HCT116 (cell line): Measurements from ENCODE around the gene ZBBX. TPM values are rescaled to one million over a fixed set of nuclear protein-coding genes. Genes with fewer than 3 reads are reported as not detected.

Source experiments
- ATAC-seq: fragments of 200-7000 bp; cut with Tn5 transposase; 2 replicates; pipeline ENCODE4 v1.9.1; 2020; ENCODE audit warnings: mild to moderate bottlenecking, moderate library complexity
- BruUV-seq: library from RNA; stranded (reverse); fragments of 400-500 nt; replicated peaks from 2 replicates; lab custom pipeline; 2021; lab: Mats Ljungman, UMichigan
- CTCF ChIA-PET: fragments of 300-600 bp; sonication (Branson Sonifier 250); formaldehyde crosslinking; loops from one replicate; lab custom pipeline; 2021; ENCODE audit warnings: antibody characterized with exemption; lab: Charles Lee
- POLR2A ChIA-PET: fragments of 300-600, 350-600 bp; sonication (Branson Sonifier 250); formaldehyde crosslinking; loops from one replicate; lab custom pipeline; 2021; ENCODE audit warnings: antibody characterized with exemption; lab: Charles Lee
- RAD21 ChIA-PET, 2 experiments: fragments of 300-600 bp; sonication (Branson Sonifier 250); formaldehyde crosslinking; loops; one replicate each; lab custom pipeline; 2023; ENCODE audit warnings: low total read pairs in 2 of 2; ENCODE audit not compliant: uncharacterized antibody in 2 of 2, unreplicated experiment in 2 of 2, low non-redundant PET in 1 of 2; lab: Charles Lee
- DNase-seq: peaks from one replicate; pipeline ENCODE4 v3.0.0-alpha.2; 2010; ENCODE audit warnings: low read depth, low spot score
- H2AFZ ChIP-seq: fragments of 200-600 bp; shearing (Covaris generic), sonication (generic); 2 replicates; pipeline ENCODE4 v1.6.1; 2017; ENCODE audit warnings: low read depth, mixed run types, mixed read lengths, antibody characterized with exemption, low read length; ENCODE audit not compliant: poor library complexity, severe bottlenecking
- H3K27ac ChIP-seq: 2 replicates; pipeline ENCODE4 v1.5.1; 2012; ENCODE audit warnings: low read depth, low read length
- H3K27me3 ChIP-seq: fragments of 200-600 bp; sonication (generic); 2 replicates; pipeline ENCODE4 v1.6.1; 2016; ENCODE audit warnings: mixed run types, low read length, mixed read lengths; ENCODE audit not compliant: insufficient read depth
- H3K36me3 ChIP-seq, 2 experiments: fragments of 200-500 bp in 1 of 2; fragments of 200-600 bp in 1 of 2; sonication (Bioruptor generic) in 1 of 2; sonication (generic) in 1 of 2; 2 replicates each; pipeline versions ENCODE4 v1.5.1 to v1.6.1; 2014 to 2016; ENCODE audit warnings: low read length in 2 of 2, inconsistent platforms in 1 of 2, mixed read lengths in 1 of 2, mixed run types in 1 of 2; ENCODE audit not compliant: insufficient read depth in 2 of 2, control insufficient read depth in 1 of 2
- H3K4me1 ChIP-seq, 2 experiments: fragments of 200-600 bp in 1 of 2; sonication (generic) in 1 of 2; 2 replicates each; pipeline versions ENCODE4 v1.5.1 to v1.6.1; 2012 to 2017; ENCODE audit warnings: low read length in 2 of 2, inconsistent platforms in 1 of 2, mild to moderate bottlenecking in 1 of 2, mixed read lengths in 1 of 2, mixed run types in 1 of 2, moderate library complexity in 1 of 2; ENCODE audit not compliant: insufficient read depth in 2 of 2, control insufficient read depth in 1 of 2
- H3K4me2 ChIP-seq: fragments of 200-600 bp; sonication (generic); 2 replicates; pipeline ENCODE4 v1.6.1; 2017; ENCODE audit warnings: mixed run types, low read length, mixed read lengths
- H3K4me3 ChIP-seq, 2 experiments: fragments of 200-600 bp in 1 of 2; sonication (generic) in 1 of 2; replicated peaks in 1 of 2; 2 replicates each; pipeline ENCODE4 v1.5.1; 2011 to 2016; ENCODE audit warnings: low read length in 2 of 2, control low read depth in 1 of 2, low read depth in 1 of 2, mild to moderate bottlenecking in 1 of 2, mixed read lengths in 1 of 2, mixed run types in 1 of 2
- H3K79me2 ChIP-seq: fragments of 200-600 bp; sonication (generic); 2 replicates; pipeline ENCODE4 v1.6.1; 2017; ENCODE audit warnings: mild to moderate bottlenecking, mixed run types, low read length, moderate library complexity, mixed read lengths; ENCODE audit not compliant: insufficient read depth
- H3K9ac ChIP-seq: fragments of 200-600 bp; sonication (generic); 2 replicates; pipeline ENCODE4 v1.6.1; 2016; ENCODE audit warnings: low read length, mixed read lengths
- H3K9me2 ChIP-seq: fragments of 200-600 bp; sonication (generic), shearing (Covaris generic); 2 replicates; pipeline ENCODE4 v1.6.1; 2017; ENCODE audit warnings: mixed run types, mild to moderate bottlenecking, moderate library complexity; ENCODE audit not compliant: insufficient read depth
- H3K9me3 ChIP-seq, 2 experiments: fragments of 200-500 bp in 1 of 2; fragments of 200-600 bp in 1 of 2; sonication (Bioruptor generic) in 1 of 2; sonication (generic) in 1 of 2; 2 replicates each; pipeline ENCODE4 v1.6.1; 2014 to 2017; ENCODE audit warnings: low read length in 2 of 2, mixed read lengths in 2 of 2, inconsistent platforms in 1 of 2, low read depth in 1 of 2, mild to moderate bottlenecking in 1 of 2, mixed run types in 1 of 2, moderate library complexity in 1 of 2; ENCODE audit not compliant: control insufficient read depth in 1 of 2, insufficient read depth in 1 of 2
- H4K20me1 ChIP-seq: fragments of 200-600 bp; sonication (generic), shearing (Covaris generic); 2 replicates; pipeline ENCODE4 v1.6.1; 2017; ENCODE audit warnings: mixed run types, mild to moderate bottlenecking, moderate library complexity; ENCODE audit not compliant: insufficient read depth
- CBX3 ChIP-seq: IDR thresholded peaks from 2 replicates; pipeline ENCODE4 v1.6.1; 2012; ENCODE audit warnings: low read depth
- EGR1 ChIP-seq: IDR thresholded peaks from 2 replicates; pipeline ENCODE4 v1.6.1; 2012; ENCODE audit warnings: low read depth
- ELF1 ChIP-seq: IDR thresholded peaks from 2 replicates; pipeline ENCODE4 v1.6.1; 2012; ENCODE audit warnings: low read depth, borderline replicate concordance
- EZH2 ChIP-seq: fragments of 200-600 bp; sonication (generic); IDR thresholded peaks from 2 replicates; pipeline ENCODE4 v1.6.1; 2017; ENCODE audit warnings: antibody characterized with exemption, mixed run types
- EZH2phosphoT487 ChIP-seq: fragments of 200-600 bp; IDR thresholded peaks from 2 replicates; pipeline ENCODE4 v1.6.1; 2018; ENCODE audit warnings: antibody characterized with exemption, borderline replicate concordance
- FOSL1 ChIP-seq: IDR thresholded peaks from 2 replicates; pipeline ENCODE4 v1.6.1; 2012; ENCODE audit warnings: low read depth
- JUND ChIP-seq: IDR thresholded peaks from 2 replicates; pipeline ENCODE4 v1.6.1; 2012
- MAX ChIP-seq: IDR thresholded peaks from 2 replicates; pipeline ENCODE4 v1.6.1; 2012
- POLR2A ChIP-seq: IDR thresholded peaks from 2 replicates; pipeline ENCODE4 v1.7.0; 2011; ENCODE audit warnings: borderline replicate concordance; ENCODE audit not compliant: insufficient read depth, insufficient read length; ENCODE audit errors: extremely low read depth
- POLR2AphosphoS5 ChIP-seq: IDR thresholded peaks from 2 replicates; pipeline ENCODE4 v1.6.1; 2011; ENCODE audit warnings: mild to moderate bottlenecking, low read depth, low read length, moderate library complexity
- RAD21 ChIP-seq: IDR thresholded peaks from 2 replicates; pipeline ENCODE4 v1.6.1; 2012; ENCODE audit warnings: low read depth, mild to moderate bottlenecking
- SIN3A ChIP-seq: IDR thresholded peaks from 2 replicates; pipeline ENCODE4 v1.6.1; 2012; ENCODE audit warnings: low read depth
- SP1 ChIP-seq: IDR thresholded peaks from 2 replicates; pipeline ENCODE4 v1.6.1; 2012; ENCODE audit warnings: low read depth
- TCF7L2 ChIP-seq: IDR thresholded peaks from 2 replicates; pipeline ENCODE4 v1.7.0; 2011; ENCODE audit warnings: borderline replicate concordance, inconsistent platforms; ENCODE audit not compliant: insufficient read depth, insufficient read length; ENCODE audit errors: extremely low read depth
- YY1 ChIP-seq: IDR thresholded peaks from 2 replicates; pipeline ENCODE4 v1.6.1; 2011; ENCODE audit warnings: low read length, low read depth, moderate library complexity, mild to moderate bottlenecking; ENCODE audit not compliant: insufficient replicate concordance; ENCODE audit errors: extremely low read depth
- ZFX ChIP-seq: fragments of 450-650 bp; IDR thresholded peaks from 2 replicates; pipeline ENCODE4 v1.6.1; 2017
- ZNF274 ChIP-seq: fragments of 200-500 bp; sonication (Bioruptor generic); IDR thresholded peaks from 2 replicates; pipeline ENCODE4 v1.6.1; 2014; ENCODE audit warnings: mild to moderate bottlenecking, low read depth, low read length, inconsistent platforms
- intact Hi-C: fragments of 100-400 bp; cut with micrococcal nuclease; formaldehyde crosslinking; loops from 2 replicates; pipeline ENCODE4 v1.10.0; 2022
- total RNA-seq: library from RNA; stranded (reverse); gene quantifications from one replicate; pipeline ENCODE4 v1.2.1, GENCODE V29; 2021; ENCODE audit not compliant: unreplicated experiment
- TF ChIP-seq, protein P1 (sequence below): IDR thresholded peaks from 2 replicates; pipeline ENCODE4 v1.6.1; 2012; ENCODE audit warnings: low read depth
- TF ChIP-seq, protein P2 (sequence below): IDR thresholded peaks from 2 replicates; pipeline ENCODE4 v1.6.1; 2012
- TF ChIP-seq, protein P3 (sequence below): IDR thresholded peaks from 2 replicates; pipeline ENCODE4 v1.6.1; 2011; ENCODE audit warnings: mild to moderate bottlenecking, low read length, moderate library complexity; ENCODE audit not compliant: insufficient replicate concordance; ENCODE audit errors: extremely low read depth

ZBBX gene
- total RNA-seq, 1 experiment from 2014 or later, result 0.81 TPM

GRCh38 chr3:167397826-167398225 lies 17.7 kb upstream of the ZBBX start:
- Histone ChIP-seq H3K36me3 (no peaks in the 10 kb centered on the region), H4K20me1 (no peaks in the 10 kb centered on the region), H3K9me3 (no peaks in the 10 kb centered on the region), H3K79me2 (no peaks in the 10 kb centered on the region), H3K4me2 (no peak overlapping the region), H3K4me3 (no peak overlapping the region), H3K9ac (no peak overlapping the region), H2AFZ (no peak overlapping the region), H3K9me2 (no peaks in the 10 kb centered on the region; the same call in 1 of the 2 replicates), H3K4me1 (no peaks in the 10 kb centered on the region), H3K27me3 (no peaks in the 10 kb centered on the region), H3K27ac (no peak overlapping the region)
- TF ChIP-seq, protein P1, sequence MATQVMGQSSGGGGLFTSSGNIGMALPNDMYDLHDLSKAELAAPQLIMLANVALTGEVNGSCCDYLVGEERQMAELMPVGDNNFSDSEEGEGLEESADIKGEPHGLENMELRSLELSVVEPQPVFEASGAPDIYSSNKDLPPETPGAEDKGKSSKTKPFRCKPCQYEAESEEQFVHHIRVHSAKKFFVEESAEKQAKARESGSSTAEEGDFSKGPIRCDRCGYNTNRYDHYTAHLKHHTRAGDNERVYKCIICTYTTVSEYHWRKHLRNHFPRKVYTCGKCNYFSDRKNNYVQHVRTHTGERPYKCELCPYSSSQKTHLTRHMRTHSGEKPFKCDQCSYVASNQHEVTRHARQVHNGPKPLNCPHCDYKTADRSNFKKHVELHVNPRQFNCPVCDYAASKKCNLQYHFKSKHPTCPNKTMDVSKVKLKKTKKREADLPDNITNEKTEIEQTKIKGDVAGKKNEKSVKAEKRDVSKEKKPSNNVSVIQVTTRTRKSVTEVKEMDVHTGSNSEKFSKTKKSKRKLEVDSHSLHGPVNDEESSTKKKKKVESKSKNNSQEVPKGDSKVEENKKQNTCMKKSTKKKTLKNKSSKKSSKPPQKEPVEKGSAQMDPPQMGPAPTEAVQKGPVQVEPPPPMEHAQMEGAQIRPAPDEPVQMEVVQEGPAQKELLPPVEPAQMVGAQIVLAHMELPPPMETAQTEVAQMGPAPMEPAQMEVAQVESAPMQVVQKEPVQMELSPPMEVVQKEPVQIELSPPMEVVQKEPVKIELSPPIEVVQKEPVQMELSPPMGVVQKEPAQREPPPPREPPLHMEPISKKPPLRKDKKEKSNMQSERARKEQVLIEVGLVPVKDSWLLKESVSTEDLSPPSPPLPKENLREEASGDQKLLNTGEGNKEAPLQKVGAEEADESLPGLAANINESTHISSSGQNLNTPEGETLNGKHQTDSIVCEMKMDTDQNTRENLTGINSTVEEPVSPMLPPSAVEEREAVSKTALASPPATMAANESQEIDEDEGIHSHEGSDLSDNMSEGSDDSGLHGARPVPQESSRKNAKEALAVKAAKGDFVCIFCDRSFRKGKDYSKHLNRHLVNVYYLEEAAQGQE, result no peak
- TF ChIP-seq, protein P2, sequence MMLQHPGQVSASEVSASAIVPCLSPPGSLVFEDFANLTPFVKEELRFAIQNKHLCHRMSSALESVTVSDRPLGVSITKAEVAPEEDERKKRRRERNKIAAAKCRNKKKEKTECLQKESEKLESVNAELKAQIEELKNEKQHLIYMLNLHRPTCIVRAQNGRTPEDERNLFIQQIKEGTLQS, result no peak
- TF ChIP-seq ELF1 (no peak), POLR2A (no peak), CBX3 (no peak), TCF7L2 (no peak), ZFX (no peak), SP1 (no peak), MAX (no peak), YY1 (no peak), RAD21 (no peak), JUND (no peak), EZH2 (no peak), EZH2phosphoT487 (no peak), POLR2AphosphoS5 (no peak), EGR1 (no peak), SIN3A (no peak), ZNF274 (no peak), FOSL1 (no peak)
- TF ChIP-seq, protein P3, sequence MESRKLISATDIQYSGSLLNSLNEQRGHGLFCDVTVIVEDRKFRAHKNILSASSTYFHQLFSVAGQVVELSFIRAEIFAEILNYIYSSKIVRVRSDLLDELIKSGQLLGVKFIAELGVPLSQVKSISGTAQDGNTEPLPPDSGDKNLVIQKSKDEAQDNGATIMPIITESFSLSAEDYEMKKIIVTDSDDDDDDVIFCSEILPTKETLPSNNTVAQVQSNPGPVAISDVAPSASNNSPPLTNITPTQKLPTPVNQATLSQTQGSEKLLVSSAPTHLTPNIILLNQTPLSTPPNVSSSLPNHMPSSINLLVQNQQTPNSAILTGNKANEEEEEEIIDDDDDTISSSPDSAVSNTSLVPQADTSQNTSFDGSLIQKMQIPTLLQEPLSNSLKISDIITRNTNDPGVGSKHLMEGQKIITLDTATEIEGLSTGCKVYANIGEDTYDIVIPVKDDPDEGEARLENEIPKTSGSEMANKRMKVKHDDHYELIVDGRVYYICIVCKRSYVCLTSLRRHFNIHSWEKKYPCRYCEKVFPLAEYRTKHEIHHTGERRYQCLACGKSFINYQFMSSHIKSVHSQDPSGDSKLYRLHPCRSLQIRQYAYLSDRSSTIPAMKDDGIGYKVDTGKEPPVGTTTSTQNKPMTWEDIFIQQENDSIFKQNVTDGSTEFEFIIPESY, result no peak
- DNase-seq, result no peak
- CTCF ChIA-PET, result interaction anchor here (1.2 kb wide), 1 partner anchor 18 kb away, joined by 4 read pairs; the partner anchor contains the start of gene ZBBX
- no peak for ATAC-seq
- RAD21 ChIA-PET, result no interaction called here
- no TSS peak for BruUV-seq
- POLR2A ChIA-PET, result no interaction called here
- intact Hi-C loops, result no loop called here
